GM18861 (cell line): ENCODE data around the gene VAMP3.

Source experiments
- ATAC-seq: cut with Tn5 transposase; IDR thresholded peaks from one replicate; pipeline ENCODE4 v1.9.1; 2021; ENCODE audit not compliant: unreplicated experiment

Gene VAMP3

DNA sequence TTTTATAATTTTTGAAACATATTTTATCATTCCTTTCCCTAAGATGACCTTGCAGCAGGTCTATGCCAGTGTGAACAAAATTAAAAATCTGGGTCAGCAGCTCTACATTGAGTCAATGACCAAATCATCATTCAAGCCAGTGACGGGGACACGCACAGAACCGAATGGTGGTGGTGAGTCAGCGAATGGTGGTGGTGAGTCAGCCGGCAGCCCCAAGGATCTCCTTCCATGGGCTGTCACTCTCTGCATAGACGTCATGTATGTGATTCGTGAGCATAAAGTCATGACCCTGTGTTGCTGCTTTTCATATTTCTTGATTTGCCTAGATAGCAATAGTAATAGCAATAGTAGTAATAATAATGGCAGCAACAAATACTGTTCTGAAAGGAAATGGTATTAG is 39.3 kb downstream of the VAMP3 start:
- ATAC-seq: no peak

- no peak for ATAC-seq
These were observed 40.4 kb downstream of the VAMP3 start for GRCh38 chr1:7811476-7811875.

GRCh38 chr1:7813677-7814373 is 42.7 kb downstream of the VAMP3 start:
- no peak for ATAC-seq

DNA sequence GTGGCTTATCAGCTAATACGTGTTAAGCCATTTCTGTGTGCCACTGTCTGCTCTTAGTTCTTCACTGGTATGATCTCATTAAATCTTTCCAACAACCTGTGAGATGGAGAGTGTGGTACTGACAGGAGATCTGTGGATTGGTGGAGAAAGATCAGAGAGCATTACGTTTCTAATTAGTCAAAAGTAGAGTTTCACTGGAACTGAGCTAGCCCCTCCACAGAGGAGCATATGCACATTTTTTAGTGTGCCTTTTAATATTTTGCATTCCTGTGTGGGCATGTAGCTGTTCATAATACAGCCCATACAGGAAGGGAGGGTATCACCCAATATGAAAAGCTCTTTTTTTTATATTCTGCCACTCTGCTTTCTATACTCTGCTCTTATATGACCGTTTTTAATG is 50.2 kb downstream of the VAMP3 start:
- no peak for ATAC-seq

DNA sequence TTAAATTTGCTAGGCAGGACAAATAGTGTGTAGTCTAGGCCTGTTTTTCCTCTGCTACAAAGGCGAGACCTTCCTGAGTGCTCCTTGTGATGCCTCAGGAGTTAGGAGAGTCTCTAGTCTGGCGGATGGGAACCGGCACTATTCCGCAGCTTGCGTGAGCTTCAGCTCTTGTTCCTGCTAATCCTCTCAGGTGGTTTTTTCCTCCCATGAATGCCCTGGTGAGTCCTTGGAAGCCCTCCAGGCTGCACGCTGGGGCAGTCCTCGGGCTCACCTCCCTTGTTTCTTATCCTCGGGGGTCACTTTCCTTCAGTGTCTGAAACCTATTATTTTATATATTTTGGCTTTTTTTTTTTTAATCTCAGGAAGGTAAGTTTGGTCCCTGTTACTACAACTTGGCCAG is 53.6 kb downstream of the VAMP3 start:
- no peak for ATAC-seq

GRCh38 chr1:7826363-7826762 is 55.3 kb downstream of the VAMP3 start:
- ATAC-seq: no peak

GRCh38 chr1:7827126-7827955 is 56.2 kb downstream of the VAMP3 start:
- ATAC-seq: no peak
